Calu3 (cell line): Measurements from ENCODE around the gene MAPK4. TPM values are rescaled to one million over a fixed set of nuclear protein-coding genes. Genes with fewer than 3 reads are reported as not detected.

Experiments
- BruUV-seq: library from RNA; stranded (reverse); fragments of 400-500 nt; replicated peaks from 2 replicates; lab custom pipeline; 2021; lab: Mats Ljungman, UMichigan
- CTCF ChIA-PET: fragments of 300-600 bp; sonication (Branson Sonifier 250); formaldehyde crosslinking; loops from one replicate; lab custom pipeline; 2022; ENCODE audit warnings: antibody characterized with exemption; lab: Charles Lee
- DNase-seq: peaks from one replicate; pipeline ENCODE4 v3.0.0; 2022
- H3K27ac Mint-ChIP-seq: one replicate; pipeline ENCODE4 v1.8.0; 2022; ENCODE audit warnings: mixed read lengths; ENCODE audit not compliant: unreplicated experiment
- H3K27me3 Mint-ChIP-seq: one replicate; pipeline ENCODE4 v1.8.0; 2022; ENCODE audit warnings: mixed read lengths; ENCODE audit not compliant: unreplicated experiment
- H3K36me3 Mint-ChIP-seq: one replicate; pipeline ENCODE4 v1.8.0; 2022; ENCODE audit warnings: mild to moderate bottlenecking, moderate library complexity, mixed read lengths; ENCODE audit not compliant: insufficient read depth, unreplicated experiment
- H3K4me1 Mint-ChIP-seq: one replicate; pipeline ENCODE4 v1.8.0; 2022; ENCODE audit warnings: mild to moderate bottlenecking, low read depth, mixed read lengths; ENCODE audit not compliant: unreplicated experiment
- H3K4me3 Mint-ChIP-seq: one replicate; pipeline ENCODE4 v1.8.0; 2022; ENCODE audit warnings: mild to moderate bottlenecking, low read depth, moderate library complexity, mixed read lengths; ENCODE audit not compliant: unreplicated experiment
- H3K9me3 Mint-ChIP-seq: one replicate; pipeline ENCODE4 v1.8.0; 2022; ENCODE audit warnings: low read depth, mixed read lengths; ENCODE audit not compliant: unreplicated experiment
- intact Hi-C: fragments of 100-400 bp; cut with micrococcal nuclease; formaldehyde crosslinking; loops from one replicate; pipeline ENCODE4 v1.10.0; 2022; ENCODE audit not compliant: unreplicated experiment
- total RNA-seq: library from RNA; stranded (reverse); gene quantifications from 2 replicates; pipeline ENCODE4 v1.2.3, GENCODE V29; 2022
- TF ChIP-seq, protein P1 (sequence below): fragments of 200-600 bp; IDR thresholded peaks from one replicate; pipeline ENCODE4 v1.8.0; 2022; ENCODE audit warnings: antibody characterized with exemption; ENCODE audit not compliant: unreplicated experiment

The MAPK4 gene
- total RNA-seq, 1 experiment from 2014 or later = not detected

DNA sequence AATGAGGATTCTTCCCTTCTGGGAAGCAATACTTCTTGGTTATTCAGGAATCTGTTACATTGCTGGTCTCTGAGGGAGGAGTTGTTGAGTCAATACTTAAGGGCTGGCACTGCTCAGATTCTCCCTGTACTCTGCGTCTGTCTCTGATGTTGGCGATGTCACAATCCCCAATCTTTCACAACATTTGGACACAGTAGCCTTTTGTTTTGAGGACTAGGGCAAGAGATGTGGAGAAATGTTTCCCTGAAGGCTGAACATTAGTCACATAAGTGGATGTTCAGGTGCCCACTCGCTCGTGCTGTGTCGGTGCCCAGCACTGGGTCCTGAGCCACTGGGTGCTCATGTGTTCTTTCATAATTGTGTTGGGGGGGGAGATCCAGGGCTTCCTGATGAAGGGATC, 55.0 kb downstream of the MAPK4 start:
- no peak overlapping the region for H3K4me3 Mint-ChIP-seq
- H3K27me3 Mint-ChIP-seq = peaks cover 84% of the 10 kb centered on the region
- H3K4me1 Mint-ChIP-seq = peaks cover 8% of the 10 kb centered on the region
- H3K9me3 Mint-ChIP-seq = no peaks in the 10 kb centered on the region
- CTCF ChIA-PET = no interaction called here
- BruUV-seq = no TSS peak
- intact Hi-C loops = no loop called here
- H3K27ac Mint-ChIP-seq = no peak overlapping the region
- no peaks in the 10 kb centered on the region for H3K36me3 Mint-ChIP-seq
- TF ChIP-seq, protein P1, sequence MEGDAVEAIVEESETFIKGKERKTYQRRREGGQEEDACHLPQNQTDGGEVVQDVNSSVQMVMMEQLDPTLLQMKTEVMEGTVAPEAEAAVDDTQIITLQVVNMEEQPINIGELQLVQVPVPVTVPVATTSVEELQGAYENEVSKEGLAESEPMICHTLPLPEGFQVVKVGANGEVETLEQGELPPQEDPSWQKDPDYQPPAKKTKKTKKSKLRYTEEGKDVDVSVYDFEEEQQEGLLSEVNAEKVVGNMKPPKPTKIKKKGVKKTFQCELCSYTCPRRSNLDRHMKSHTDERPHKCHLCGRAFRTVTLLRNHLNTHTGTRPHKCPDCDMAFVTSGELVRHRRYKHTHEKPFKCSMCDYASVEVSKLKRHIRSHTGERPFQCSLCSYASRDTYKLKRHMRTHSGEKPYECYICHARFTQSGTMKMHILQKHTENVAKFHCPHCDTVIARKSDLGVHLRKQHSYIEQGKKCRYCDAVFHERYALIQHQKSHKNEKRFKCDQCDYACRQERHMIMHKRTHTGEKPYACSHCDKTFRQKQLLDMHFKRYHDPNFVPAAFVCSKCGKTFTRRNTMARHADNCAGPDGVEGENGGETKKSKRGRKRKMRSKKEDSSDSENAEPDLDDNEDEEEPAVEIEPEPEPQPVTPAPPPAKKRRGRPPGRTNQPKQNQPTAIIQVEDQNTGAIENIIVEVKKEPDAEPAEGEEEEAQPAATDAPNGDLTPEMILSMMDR = no peak
- peak; percentile 61 for DNase-seq

DNA sequence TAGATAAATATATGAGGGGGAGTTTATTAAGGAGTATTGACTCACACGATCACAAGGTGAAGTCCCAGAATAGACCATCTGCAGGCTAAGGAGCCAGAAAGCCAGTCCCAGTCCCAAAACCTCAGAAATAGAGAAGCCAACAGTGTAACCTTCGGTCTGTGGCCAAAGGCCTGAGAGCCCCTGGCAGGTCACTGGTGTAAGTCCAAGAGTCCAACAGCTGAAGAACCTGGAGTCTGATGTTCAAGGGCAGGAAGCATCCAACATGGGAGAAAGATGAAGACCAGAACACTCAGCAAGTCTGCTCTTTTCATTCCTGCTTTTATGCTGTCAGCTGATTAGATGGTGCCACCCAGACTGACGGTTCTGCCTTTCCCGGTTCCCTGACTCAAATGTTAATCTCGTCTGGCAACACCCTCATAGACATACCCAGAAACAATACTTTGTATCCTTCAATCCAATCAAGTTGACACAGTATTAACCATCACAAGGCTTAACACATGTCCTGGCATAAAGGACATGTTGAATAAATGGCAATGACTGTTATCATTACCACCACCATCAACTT, 56.7 kb downstream of the MAPK4 start:
- no peak overlapping the region for H3K27ac Mint-ChIP-seq
- BruUV-seq = no TSS peak
- intact Hi-C loops = no loop called here
- H3K4me3 Mint-ChIP-seq = no peak overlapping the region
- peaks cover 8% of the 10 kb centered on the region for H3K4me1 Mint-ChIP-seq
- no peak for DNase-seq
- CTCF ChIA-PET = no interaction called here
- no peaks in the 10 kb centered on the region for H3K36me3 Mint-ChIP-seq
- H3K27me3 Mint-ChIP-seq = peaks cover 83% of the 10 kb centered on the region
- TF ChIP-seq, protein P1 = no peak
- H3K9me3 Mint-ChIP-seq = no peaks in the 10 kb centered on the region

- no peak overlapping the region for H3K4me3 Mint-ChIP-seq
- no TSS peak for BruUV-seq
- H3K9me3 Mint-ChIP-seq = no peaks in the 10 kb centered on the region
- no peak for DNase-seq
- intact Hi-C loops = no loop called here
- peaks cover 97% of the 10 kb centered on the region for H3K27me3 Mint-ChIP-seq
- TF ChIP-seq, protein P1 = no peak
- no peaks in the 10 kb centered on the region for H3K36me3 Mint-ChIP-seq
- peaks cover 4% of the 10 kb centered on the region for H3K4me1 Mint-ChIP-seq
- H3K27ac Mint-ChIP-seq = no peak overlapping the region
- CTCF ChIA-PET = no interaction called here
These were observed 60.0 kb downstream of the MAPK4 start for GRCh38 chr18:50619861-50620275.

DNA sequence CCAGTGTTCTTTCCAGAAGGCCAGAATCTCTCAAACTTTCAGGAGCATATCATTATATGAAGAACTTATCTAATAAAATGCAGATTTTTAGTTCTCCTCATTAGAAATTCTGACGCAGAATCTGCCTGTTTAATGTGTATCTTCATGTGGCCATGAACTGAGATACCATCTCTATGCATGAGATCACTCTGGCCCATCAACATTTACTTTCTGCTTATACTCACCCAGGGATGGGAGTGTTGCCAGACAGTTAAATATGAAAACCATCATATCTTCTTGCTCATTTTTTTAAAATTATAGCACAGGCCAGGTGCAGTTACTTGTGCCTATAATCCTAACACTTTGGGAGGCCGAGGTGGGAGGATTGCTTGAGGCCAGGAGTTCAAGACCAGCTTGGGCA, 60.4 kb downstream of the MAPK4 start:
- Mint-ChIP-seq H3K4me1 (no peaks in the 10 kb centered on the region), H3K27me3 (peaks cover 97% of the 10 kb centered on the region), H3K36me3 (no peaks in the 10 kb centered on the region), H3K27ac (no peak overlapping the region), H3K4me3 (no peak overlapping the region), H3K9me3 (no peaks in the 10 kb centered on the region)
- CTCF ChIA-PET = no interaction called here
- TF ChIP-seq, protein P1 = no peak
- BruUV-seq = no TSS peak
- DNase-seq = no peak
- intact Hi-C loops = no loop called here
